ENCODE measurements around the gene TCF7L2. TPM values are rescaled to one million over a fixed set of nuclear protein-coding genes. Genes with fewer than 3 reads are reported as not detected.

Gene TCF7L2
- total RNA-seq, 2 experiments from 2014 or later = 2.0 to 2.1 TPM

DNA sequence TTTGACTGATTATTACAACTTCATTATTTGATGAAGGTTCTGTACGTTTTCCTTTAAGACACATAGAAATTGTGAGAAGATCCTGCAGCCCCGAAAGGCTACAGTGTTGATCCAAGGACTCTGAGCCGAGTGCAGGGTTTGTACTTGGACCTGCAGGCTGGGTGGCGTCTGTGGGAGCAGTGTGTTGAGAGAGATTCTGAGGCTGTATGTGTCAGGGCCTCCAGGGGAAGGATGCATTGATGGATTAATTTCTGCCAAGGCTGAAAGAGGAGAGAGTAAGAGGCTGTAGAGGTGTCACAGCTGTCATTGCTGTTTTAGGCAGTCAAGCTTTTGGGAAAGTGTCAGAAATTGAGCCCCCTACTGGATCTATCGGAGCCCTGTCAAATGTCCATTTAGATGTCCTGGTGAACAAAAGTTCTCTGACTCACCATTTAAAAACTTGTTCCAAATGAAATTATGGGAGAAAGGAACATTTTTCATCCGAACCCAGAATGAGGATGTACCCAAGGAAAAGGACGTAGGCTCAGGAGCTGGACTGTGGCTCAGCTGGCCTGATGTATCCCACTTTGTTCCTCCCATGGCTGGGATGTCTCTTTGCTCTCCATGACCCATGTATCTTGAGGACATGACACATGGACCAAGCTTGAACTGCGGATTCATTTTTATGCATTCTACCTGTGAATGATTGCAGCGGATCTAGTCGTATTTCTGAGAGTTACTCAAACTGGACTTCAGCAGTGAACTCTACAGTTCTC is 102.2 kb downstream of the TCF7L2 start:
- Mint-ChIP-seq H3K4me1 (ENCODE audit: low read depth) (peaks cover 17% of the 10 kb centered on the region), H3K9me3 (no peaks in the 10 kb centered on the region), H3K27ac (no peak overlapping the region), H3K4me3 (no peak overlapping the region), H3K27me3 (ENCODE audit: low read depth) (peaks cover 11% of the 10 kb centered on the region), H3K36me3 (ENCODE audit: low read depth) (no peaks in the 10 kb centered on the region)
- CTCF ChIA-PET = no interaction called here
- no peak for DNase-seq
- intact Hi-C loops (cut with micrococcal nuclease) = no loop called here

- no peak for DNase-seq
- CTCF ChIA-PET = no interaction called here
- no peaks in the 10 kb centered on the region for H3K36me3 Mint-ChIP-seq (ENCODE audit: low read depth)
- no peaks in the 10 kb centered on the region for H3K9me3 Mint-ChIP-seq
- peaks cover 9% of the 10 kb centered on the region for H3K27me3 Mint-ChIP-seq (ENCODE audit: low read depth)
- H3K4me1 Mint-ChIP-seq (ENCODE audit: low read depth) = peaks cover 17% of the 10 kb centered on the region
- H3K4me3 Mint-ChIP-seq = no peak overlapping the region
- H3K27ac Mint-ChIP-seq = no peak overlapping the region
- intact Hi-C loops (cut with micrococcal nuclease) = no loop called here
Measured at GRCh38 chr10:113053091-113053490, 103.0 kb downstream of the TCF7L2 start.

- peaks cover 17% of the 10 kb centered on the region for H3K4me1 Mint-ChIP-seq (ENCODE audit: low read depth)
- no peaks in the 10 kb centered on the region for H3K36me3 Mint-ChIP-seq (ENCODE audit: low read depth)
- no peak for DNase-seq
- H3K27ac Mint-ChIP-seq = no peak overlapping the region
- CTCF ChIA-PET = no interaction called here
- intact Hi-C loops (cut with micrococcal nuclease) = no loop called here
- no peaks in the 10 kb centered on the region for H3K9me3 Mint-ChIP-seq
- H3K27me3 Mint-ChIP-seq (ENCODE audit: low read depth) = peaks cover 9% of the 10 kb centered on the region
- no peak overlapping the region for H3K4me3 Mint-ChIP-seq
Measured at GRCh38 chr10:113053881-113054280, 103.8 kb downstream of the TCF7L2 start.

- CTCF ChIA-PET = interaction anchor here (1.1 kb wide), 1 partner anchor 330 kb away, joined by 3 read pairs; no protein-coding TSS in a partner anchor
- peaks cover 9% of the 10 kb centered on the region for H3K27me3 Mint-ChIP-seq (ENCODE audit: low read depth)
- intact Hi-C loops (cut with micrococcal nuclease) = no loop called here
- H3K36me3 Mint-ChIP-seq (ENCODE audit: low read depth) = no peaks in the 10 kb centered on the region
- H3K27ac Mint-ChIP-seq = no peak overlapping the region
- H3K4me3 Mint-ChIP-seq = no peak overlapping the region
- H3K4me1 Mint-ChIP-seq (ENCODE audit: low read depth) = peaks cover 12% of the 10 kb centered on the region
- no peak for DNase-seq
- H3K9me3 Mint-ChIP-seq = no peaks in the 10 kb centered on the region
Measured at GRCh38 chr10:113055458-113055857, 105.4 kb downstream of the TCF7L2 start.

DNA sequence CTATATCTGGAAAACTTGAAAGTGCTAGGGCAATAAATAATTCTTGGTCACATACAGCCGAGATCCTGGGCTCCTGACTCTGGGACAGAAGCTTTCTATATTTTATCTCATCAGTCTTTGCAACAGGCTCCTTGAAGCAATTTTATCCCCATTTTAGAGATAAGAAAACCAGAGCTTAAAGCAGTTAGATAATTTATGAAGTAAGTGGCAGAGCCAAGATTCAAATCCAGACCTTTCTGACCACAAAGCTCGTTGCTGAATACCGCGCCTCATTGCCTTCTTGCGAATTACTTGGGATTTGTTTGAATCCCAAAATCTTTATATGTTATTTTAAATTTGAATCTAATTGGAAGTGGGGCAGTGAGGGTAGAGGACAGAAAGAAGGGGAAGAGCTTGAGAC is 106.0 kb downstream of the TCF7L2 start:
- H3K4me3 Mint-ChIP-seq = no peak overlapping the region
- intact Hi-C loops (cut with micrococcal nuclease) = no loop called here

DNA sequence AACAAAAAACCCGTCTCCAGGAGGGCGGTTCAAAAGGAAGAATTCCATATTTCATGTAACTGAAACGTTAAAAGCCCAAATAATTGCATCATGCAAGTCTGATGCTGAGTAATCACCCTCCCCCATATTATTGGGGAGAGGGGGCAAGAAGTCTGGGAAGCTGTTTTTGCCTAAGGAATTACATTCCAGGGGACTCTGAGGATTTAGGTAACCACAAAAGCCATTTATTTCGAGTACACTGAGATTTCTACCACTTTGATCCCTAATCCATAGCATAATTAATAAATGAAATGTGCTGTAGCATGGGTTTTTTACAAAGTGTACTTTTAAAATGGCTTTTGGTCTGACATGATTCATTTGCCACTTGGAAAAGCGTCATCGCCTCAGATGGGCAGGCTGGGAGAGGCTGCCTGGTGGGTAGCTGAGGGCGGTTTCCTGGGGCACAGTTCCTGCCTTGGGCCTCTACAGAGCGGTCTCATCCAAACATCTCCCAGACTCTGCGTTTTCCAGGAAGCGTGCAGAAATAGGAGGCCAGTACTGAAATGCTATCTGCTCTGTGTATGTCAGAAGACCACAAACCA is 106.5 kb downstream of the TCF7L2 start:
- H3K27me3 Mint-ChIP-seq (ENCODE audit: low read depth) = peaks cover 9% of the 10 kb centered on the region
- H3K4me1 Mint-ChIP-seq (ENCODE audit: low read depth) = peaks cover 5% of the 10 kb centered on the region
- DNase-seq = no peak
- no peaks in the 10 kb centered on the region for H3K9me3 Mint-ChIP-seq
- H3K36me3 Mint-ChIP-seq (ENCODE audit: low read depth) = no peaks in the 10 kb centered on the region
- intact Hi-C loops (cut with micrococcal nuclease) = no loop called here
- H3K4me3 Mint-ChIP-seq = no peak overlapping the region
- CTCF ChIA-PET = no interaction called here
- H3K27ac Mint-ChIP-seq = no peak overlapping the region

More for the DNA sequence above, 106.0 kb downstream of the TCF7L2 start:
- Mint-ChIP-seq H3K4me1 (ENCODE audit: low read depth) (peaks cover 8% of the 10 kb centered on the region), H3K27ac (no peak overlapping the region), H3K9me3 (no peaks in the 10 kb centered on the region), H3K36me3 (ENCODE audit: low read depth) (no peaks in the 10 kb centered on the region), H3K27me3 (ENCODE audit: low read depth) (peaks cover 9% of the 10 kb centered on the region)
- CTCF ChIA-PET = no interaction called here
- DNase-seq = no peak

GRCh38 chr10:113057948-113058522 is 108.0 kb downstream of the TCF7L2 start:
- CTCF ChIA-PET = no interaction called here
- peaks cover 6% of the 10 kb centered on the region for H3K27me3 Mint-ChIP-seq (ENCODE audit: low read depth)
- H3K4me1 Mint-ChIP-seq (ENCODE audit: low read depth) = no peaks in the 10 kb centered on the region
- H3K36me3 Mint-ChIP-seq (ENCODE audit: low read depth) = no peaks in the 10 kb centered on the region
- DNase-seq = no peak
- H3K9me3 Mint-ChIP-seq = no peaks in the 10 kb centered on the region
- intact Hi-C loops (cut with micrococcal nuclease) = no loop called here
- no peak overlapping the region for H3K4me3 Mint-ChIP-seq
- no peak overlapping the region for H3K27ac Mint-ChIP-seq

DNA sequence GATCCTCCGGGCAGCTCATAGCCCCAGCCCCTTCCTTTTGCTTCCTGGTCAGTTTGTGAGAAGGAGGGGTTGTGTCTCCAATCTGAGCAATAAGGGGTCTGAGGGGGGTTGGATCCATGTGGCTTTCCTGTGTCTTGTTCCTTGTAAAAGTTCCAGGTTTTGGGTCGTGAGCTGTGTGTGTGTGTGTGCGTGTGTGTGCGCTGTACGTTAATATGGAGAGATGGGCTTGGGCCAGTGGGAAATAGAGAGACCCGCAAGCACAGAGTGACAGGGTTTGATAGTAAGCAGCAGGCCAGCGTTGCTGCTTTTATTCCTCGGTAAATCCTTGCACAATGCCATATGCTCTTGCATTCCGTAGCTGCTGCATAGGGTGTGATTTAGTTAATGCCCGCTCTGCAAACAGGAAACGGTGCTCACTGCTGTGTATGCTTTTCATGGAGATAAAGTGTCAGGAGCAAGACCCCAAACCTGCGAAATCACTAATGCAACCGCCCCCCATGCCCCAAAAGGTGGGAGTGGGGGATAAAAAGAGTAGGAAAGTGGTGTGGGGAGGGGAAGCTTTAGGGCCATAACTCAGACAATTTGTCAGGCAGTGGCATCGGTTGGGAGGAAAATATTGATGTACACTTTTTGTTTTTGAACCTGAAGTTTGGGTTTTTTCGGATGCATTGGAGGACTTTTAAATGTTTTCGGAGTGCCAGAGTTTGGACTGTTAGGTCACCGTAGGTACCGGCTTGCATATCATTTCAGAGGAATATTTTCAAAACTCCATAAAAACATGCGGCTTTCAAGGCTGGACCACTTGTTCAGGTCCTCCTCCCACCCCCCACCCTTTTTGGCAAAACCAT is 108.7 kb downstream of the TCF7L2 start:
- DNase-seq = no peak
- intact Hi-C loops (cut with micrococcal nuclease) = no loop called here
- H3K27ac Mint-ChIP-seq = no peak overlapping the region
- no peaks in the 10 kb centered on the region for H3K9me3 Mint-ChIP-seq
- no peak overlapping the region for H3K4me3 Mint-ChIP-seq
- CTCF ChIA-PET = no interaction called here
- no peaks in the 10 kb centered on the region for H3K4me1 Mint-ChIP-seq (ENCODE audit: low read depth)
- peaks cover 6% of the 10 kb centered on the region for H3K27me3 Mint-ChIP-seq (ENCODE audit: low read depth)
- H3K36me3 Mint-ChIP-seq (ENCODE audit: low read depth) = no peaks in the 10 kb centered on the region

GRCh38 chr10:113059371-113059780 is 109.3 kb downstream of the TCF7L2 start:
- Mint-ChIP-seq H3K4me1 (ENCODE audit: low read depth) (no peaks in the 10 kb centered on the region), H3K4me3 (no peak overlapping the region), H3K27ac (no peak overlapping the region), H3K36me3 (ENCODE audit: low read depth) (no peaks in the 10 kb centered on the region), H3K27me3 (ENCODE audit: low read depth) (peaks cover 3% of the 10 kb centered on the region), H3K9me3 (no peaks in the 10 kb centered on the region)
- intact Hi-C loops (cut with micrococcal nuclease) = no loop called here
- CTCF ChIA-PET = no interaction called here
- no peak for DNase-seq

- intact Hi-C loops (cut with micrococcal nuclease) = no loop called here
- Mint-ChIP-seq H3K27ac (no peak overlapping the region), H3K9me3 (no peaks in the 10 kb centered on the region), H3K4me1 (ENCODE audit: low read depth) (no peaks in the 10 kb centered on the region), H3K4me3 (no peak overlapping the region), H3K27me3 (ENCODE audit: low read depth) (peaks cover 2% of the 10 kb centered on the region), H3K36me3 (ENCODE audit: low read depth) (no peaks in the 10 kb centered on the region)
- DNase-seq = peak; percentile 10
- CTCF ChIA-PET = interaction anchor here (0.6 to 1.5 kb wide), 2 partner anchors 24 to 53 kb away, joined by 3 read pairs; no protein-coding TSS in a partner anchor
Measured at GRCh38 chr10:113060201-113061053, 110.4 kb downstream of the TCF7L2 start.

DNA sequence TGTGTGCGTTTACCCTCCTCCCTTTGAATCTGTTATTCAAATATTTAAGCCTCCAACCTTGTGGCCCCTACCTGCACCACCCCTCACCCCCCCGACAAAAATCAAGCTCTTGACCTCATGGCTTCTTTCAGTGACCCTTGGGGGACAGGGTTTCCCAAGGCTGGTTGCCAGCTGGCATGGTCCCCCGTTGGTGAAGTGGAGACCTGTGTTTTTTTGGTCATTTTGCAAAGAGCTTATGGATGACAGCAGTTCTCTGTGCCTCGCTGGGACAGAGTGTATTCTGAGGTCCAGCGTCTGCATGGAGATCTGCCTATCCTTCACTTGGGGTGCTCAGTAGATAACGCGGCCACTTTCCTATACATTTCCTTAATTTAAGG is 111.0 kb downstream of the TCF7L2 start:
- Mint-ChIP-seq H3K4me3 (no peak overlapping the region), H3K27ac (no peak overlapping the region), H3K36me3 (ENCODE audit: low read depth) (no peaks in the 10 kb centered on the region), H3K4me1 (ENCODE audit: low read depth) (no peaks in the 10 kb centered on the region), H3K27me3 (ENCODE audit: low read depth) (peaks cover 2% of the 10 kb centered on the region), H3K9me3 (no peaks in the 10 kb centered on the region)
- no peak for DNase-seq
- CTCF ChIA-PET = interaction anchor here (0.6 to 1.5 kb wide), 2 partner anchors 24 to 53 kb away, joined by 3 read pairs; no protein-coding TSS in a partner anchor
- intact Hi-C loops (cut with micrococcal nuclease) = no loop called here

DNA sequence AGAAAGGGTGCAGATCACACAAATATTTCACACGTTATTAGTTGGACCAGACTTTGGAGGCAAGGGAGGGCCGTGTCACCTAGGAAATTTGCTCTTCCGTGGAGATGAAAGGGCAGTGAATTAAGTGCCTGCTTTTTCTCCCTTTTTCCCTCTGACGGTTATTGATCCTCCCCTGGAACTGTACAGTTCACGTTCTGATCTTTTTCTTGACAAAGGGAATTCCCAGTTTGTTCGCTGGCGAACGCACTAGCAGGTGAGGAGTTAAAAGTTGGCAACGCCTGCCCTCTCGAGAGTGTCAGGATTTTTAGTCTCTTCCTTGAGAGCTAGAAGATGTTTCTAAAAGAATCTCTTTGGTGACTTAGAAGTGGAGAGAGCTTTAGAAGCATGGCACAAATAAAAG is 111.5 kb downstream of the TCF7L2 start:
- Mint-ChIP-seq H3K36me3 (ENCODE audit: low read depth) (no peaks in the 10 kb centered on the region), H3K27ac (no peak overlapping the region), H3K4me3 (no peak overlapping the region), H3K9me3 (no peaks in the 10 kb centered on the region), H3K4me1 (ENCODE audit: low read depth) (no peaks in the 10 kb centered on the region), H3K27me3 (ENCODE audit: low read depth) (peaks cover 2% of the 10 kb centered on the region)
- no peak for DNase-seq
- intact Hi-C loops (cut with micrococcal nuclease) = no loop called here
- CTCF ChIA-PET = no interaction called here

Data from activated naive CD4-positive, alpha-beta T cell treated with anti-CD3 and anti-CD28 coated beads for 36 hours (primary cell).